Transverse colon (tissue), 3 donors: ENCODE measurements around the gene MILR1.

Experiments
- CTCF ChIP-seq, 5 experiments: fragments of 200-600 bp in 3 of 5; fragments of 450-650 bp in 2 of 5; sonication (generic) in 3 of 5; IDR thresholded peaks; 1 replicate in 2 of 5; 2 replicates in 3 of 5; pipeline ENCODE4 v1.5.1; 2016 to 2017; ENCODE audit warnings: antibody characterized with exemption in 5 of 5, inconsistent platforms in 3 of 5, mild to moderate bottlenecking in 2 of 5, moderate library complexity in 1 of 5
- EP300 ChIP-seq: sonication (generic); formaldehyde crosslinking; IDR thresholded peaks from one replicate; pipeline ENCODE4 v1.6.1; 2017; ENCODE audit warnings: antibody characterized with exemption, low read depth
- POLR2A ChIP-seq: fragments of 450-650 bp; IDR thresholded peaks from one replicate; pipeline ENCODE4 v1.6.1; 2016; ENCODE audit warnings: antibody characterized with exemption, mild to moderate bottlenecking, moderate library complexity

GRCh38 chr17:64424324-64424849, 24.5 kb upstream of the MILR1 start:
- no peak for TF ChIP-seq CTCF (IDR thresholded peaks at IDR 0.05)
- TF ChIP-seq EP300: no peak
- TF ChIP-seq POLR2A: no peak
